A549 (cell line): Measurements from ENCODE around the gene BBX. TPM values are rescaled to one million over a fixed set of nuclear protein-coding genes. Genes with fewer than 3 reads are reported as not detected.

Experiments
- ATAC-seq, 2 experiments: fragments of 200-7000 bp in 1 of 2; fragments of >200 bp in 1 of 2; cut with Nextera tagmentation in 1 of 2; cut with Tn5 transposase in 1 of 2; 3 replicates each; pipeline versions ENCODE4 v1.8.0 to v1.9.1; 2018 to 2020; ENCODE audit warnings: mild to moderate bottlenecking in 1 of 2, moderate library complexity in 1 of 2
- CTCF ChIA-PET: fragments of 300-600 bp; sonication (Branson Sonifier 250); formaldehyde crosslinking; extraction: SDS; loops from one replicate; lab custom pipeline; 2021; ENCODE audit warnings: antibody characterized with exemption, inconsistent platforms; lab: Yijun Ruan, JAX
- POLR2A ChIA-PET: fragments of 350-600 bp; formaldehyde crosslinking; extraction: SDS; loops from one replicate; lab custom pipeline; 2021; ENCODE audit warnings: antibody characterized with exemption, inconsistent platforms; lab: Yijun Ruan, JAX
- DNase-seq, 2 experiments: peaks; one replicate each; pipeline versions ENCODE4 v3.0.0 to v3.0.0-alpha.2; 2011 to 2016; ENCODE audit warnings: low read depth in 1 of 2, low spot score in 1 of 2
- FAIRE-seq: peaks from 2 replicates; lab custom pipeline; 2011; peaks lifted over from hg19 to GRCh38; lab: Jason Lieb, UNC
- H3K27ac ChIP-seq, 2 experiments: fragments of >200 bp; sonication (Bioruptor Twin); formaldehyde crosslinking; 3 replicates each; pipeline ENCODE4 v1.5.1; 2016 to 2017
- H3K4me1 ChIP-seq: fragments of >200 bp; sonication (Bioruptor Twin); formaldehyde crosslinking; 3 replicates; pipeline ENCODE4 v1.6.1; 2016
- H3K4me2 ChIP-seq: fragments of >200 bp; sonication (Bioruptor Twin); formaldehyde crosslinking; 3 replicates; pipeline ENCODE4 v1.6.1; 2016
- H3K4me3 ChIP-seq: fragments of >200 bp; sonication (Bioruptor Twin); formaldehyde crosslinking; 3 replicates; pipeline ENCODE4 v1.5.1; 2016
- H3K9me3 ChIP-seq: fragments of >200 bp; sonication (Bioruptor Twin); formaldehyde crosslinking; 3 replicates; pipeline ENCODE4 v1.6.1; 2016
- CBX2 ChIP-seq: fragments of 200-600 bp; sonication (generic); IDR thresholded peaks from 2 replicates; pipeline ENCODE4 v1.6.1; 2016; ENCODE audit warnings: low read depth, mild to moderate bottlenecking, borderline replicate concordance
- CEBPB ChIP-seq, 2 experiments: fragments of >200 bp in 1 of 2; sonication (Bioruptor Twin) in 1 of 2; formaldehyde crosslinking in 1 of 2; IDR thresholded peaks; 2 replicates each; pipeline ENCODE4 v1.6.1; 2012 to 2016
- CHD4 ChIP-seq: fragments of 200-600 bp; sonication (generic); IDR thresholded peaks from 2 replicates; pipeline ENCODE4 v1.6.1; 2016; ENCODE audit warnings: antibody characterized with exemption, mild to moderate bottlenecking, borderline replicate concordance
- EHMT2 ChIP-seq: fragments of 200-600 bp; sonication (generic); IDR thresholded peaks from 2 replicates; pipeline ENCODE4 v1.6.1; 2016; ENCODE audit warnings: antibody characterized with exemption, low read depth, mild to moderate bottlenecking, moderate library complexity
- EP300 ChIP-seq, 2 experiments: fragments of >200 bp; sonication (Bioruptor Twin); formaldehyde crosslinking; IDR thresholded peaks; 2 replicates in 1 of 2; 3 replicates in 1 of 2; pipeline ENCODE4 v1.6.1; 2016 to 2017
- FOSB ChIP-seq: fragments of 250-450 bp; sonication (Bioruptor Pico); IDR thresholded peaks from 2 replicates; pipeline ENCODE4 v1.5.0; 2020; ENCODE audit warnings: mild to moderate bottlenecking, moderate library complexity
- FOSL2 ChIP-seq, 2 experiments: fragments of 450-650 bp in 1 of 2; fragments of >200 bp in 1 of 2; sonication (Bioruptor Twin) in 1 of 2; formaldehyde crosslinking; IDR thresholded peaks; 2 replicates each; pipeline versions ENCODE4 v1.5.0 to v1.6.1; 2016 to 2020; ENCODE audit warnings: mild to moderate bottlenecking in 1 of 2, moderate library complexity in 1 of 2
- HOXB5 ChIP-seq: fragments of 250-450 bp; sonication (Bioruptor Pico); IDR thresholded peaks from 2 replicates; pipeline ENCODE4 v1.5.0; 2020; ENCODE audit warnings: mild to moderate bottlenecking, moderate library complexity
- MAFK ChIP-seq: fragments of 450-650 bp; IDR thresholded peaks from 2 replicates; pipeline ENCODE4 v1.6.1; 2014; ENCODE audit not compliant: partially characterized antibody
- MAZ ChIP-seq: fragments of 150-350 bp; IDR thresholded peaks from 2 replicates; pipeline ENCODE4 v1.6.1; 2014; ENCODE audit warnings: antibody characterized with exemption, low read depth, low read length, borderline replicate concordance
- MYC ChIP-seq: IDR thresholded peaks from 2 replicates; pipeline ENCODE4 v1.6.1; 2012; ENCODE audit warnings: mild to moderate bottlenecking, inconsistent platforms, low read length, improper control_type of control experiment, borderline replicate concordance
- NFE2L2 ChIP-seq: fragments of 150-350 bp; conservative IDR thresholded peaks from 2 replicates; pipeline ENCODE4 v1.6.1; 2014; ENCODE audit warnings: low read length
- NR3C1 ChIP-seq: fragments of >200 bp; sonication (Bioruptor Twin); formaldehyde crosslinking; IDR thresholded peaks from 3 replicates; pipeline ENCODE4 v1.6.1; 2017
- PHF8 ChIP-seq: fragments of 200-600 bp; sonication (generic); IDR thresholded peaks from 2 replicates; pipeline ENCODE4 v1.6.1; 2016; ENCODE audit warnings: low read depth, mild to moderate bottlenecking, antibody characterized with exemption, moderate library complexity, borderline replicate concordance
- POLR2AphosphoS2 ChIP-seq: conservative IDR thresholded peaks from 2 replicates; pipeline ENCODE4 v1.6.1; 2012; ENCODE audit warnings: low read length, improper control_type of control experiment, inconsistent platforms
- RAD21 ChIP-seq, 2 experiments: fragments of >200 bp in 1 of 2; sonication (Bioruptor Twin) in 1 of 2; formaldehyde crosslinking in 1 of 2; IDR thresholded peaks in 1 of 2; conservative IDR thresholded peaks in 1 of 2; 2 replicates in 1 of 2; 3 replicates in 1 of 2; pipeline ENCODE4 v1.6.1; 2012 to 2018; ENCODE audit warnings: inconsistent platforms in 1 of 2
- RFX5 ChIP-seq: fragments of 450-650 bp; IDR thresholded peaks from 2 replicates; pipeline ENCODE4 v1.7.1; 2014; ENCODE audit warnings: antibody characterized with exemption, mild to moderate bottlenecking, moderate library complexity
- SMC3 ChIP-seq: fragments of >200 bp; sonication (Bioruptor Twin); formaldehyde crosslinking; IDR thresholded peaks from 3 replicates; pipeline ENCODE4 v1.6.1; 2018; ENCODE audit warnings: inconsistent platforms
- TFCP2L1 ChIP-seq: fragments of 250-450 bp; sonication (Bioruptor Pico); IDR thresholded peaks from 2 replicates; pipeline ENCODE4 v1.5.0; 2021; ENCODE audit warnings: mild to moderate bottlenecking
- ZSCAN20 ChIP-seq: fragments of 250-450 bp; sonication (Bioruptor Pico); IDR thresholded peaks from 2 replicates; pipeline ENCODE4 v1.8.0; 2022; ENCODE audit warnings: mild to moderate bottlenecking, moderate library complexity
- WGBS: methylation state at CpG from one replicate; pipeline ENCODE4 v1.1.6; 2017; ENCODE audit errors: missing lambda C conversion rate; 5-methylcytosine and 5-hydroxymethylcytosine counted together
- polyA plus RNA-seq, 4 experiments: library from polyadenylated mRNA; depleted of rRNA in 3 of 4; stranded (reverse); fragments of >200 nt; fragmentation: RNase III in 1 of 4; extraction: RNeasy Plus Mini Kit Qiagen cat#74134 plus additional on column Dnase treatment in 1 of 4; gene quantifications; 2 replicates in 3 of 4; 3 replicates in 1 of 4; pipeline ENCODE4 v1.2.3, GENCODE V29; 2011 to 2017
- TF ChIP-seq, protein P1 (sequence below): fragments of 150-350 bp; IDR thresholded peaks from 2 replicates; pipeline ENCODE4 v1.6.1; 2014; ENCODE audit warnings: low read depth, mild to moderate bottlenecking, low read length
- TF ChIP-seq, protein P2 (sequence below): fragments of >200 bp; sonication (Bioruptor Twin); formaldehyde crosslinking; IDR thresholded peaks from 3 replicates; pipeline ENCODE4 v1.5.1; 2016
- TF ChIP-seq, protein P3 (sequence below): IDR thresholded peaks from 2 replicates; pipeline ENCODE4 v1.6.1; 2012; ENCODE audit warnings: low read depth, borderline replicate concordance
- TF ChIP-seq, protein P4 (sequence below): fragments of 200-600 bp; sonication (generic); IDR thresholded peaks from 2 replicates; pipeline ENCODE4 v1.6.1; 2016; ENCODE audit warnings: antibody characterized with exemption, mild to moderate bottlenecking, moderate library complexity

The BBX gene
- polyA plus RNA-seq, 2 of the 4 experiments (the other 2 are of a cell fraction) = 16.7 to 62.8 TPM

DNA sequence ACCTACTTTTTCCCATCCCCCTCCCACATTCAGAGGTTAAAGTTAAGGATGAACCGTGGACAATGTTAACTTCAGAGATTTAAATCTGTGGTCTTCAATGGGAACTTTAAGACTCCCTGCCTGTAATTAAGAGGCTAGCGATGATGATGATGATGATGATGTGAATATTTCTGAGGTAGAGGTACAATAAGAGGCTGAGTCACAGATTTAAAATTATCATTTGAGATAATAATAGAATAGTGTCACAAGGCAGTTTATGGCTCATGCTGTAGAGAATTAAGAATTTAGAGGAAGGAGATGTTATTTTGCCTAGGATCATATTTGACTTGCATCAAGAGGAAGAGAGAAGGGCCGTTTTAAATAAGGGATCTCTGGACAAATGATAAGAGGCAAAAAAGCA is 146.2 kb downstream of the BBX start:
- TF ChIP-seq, protein P1, sequence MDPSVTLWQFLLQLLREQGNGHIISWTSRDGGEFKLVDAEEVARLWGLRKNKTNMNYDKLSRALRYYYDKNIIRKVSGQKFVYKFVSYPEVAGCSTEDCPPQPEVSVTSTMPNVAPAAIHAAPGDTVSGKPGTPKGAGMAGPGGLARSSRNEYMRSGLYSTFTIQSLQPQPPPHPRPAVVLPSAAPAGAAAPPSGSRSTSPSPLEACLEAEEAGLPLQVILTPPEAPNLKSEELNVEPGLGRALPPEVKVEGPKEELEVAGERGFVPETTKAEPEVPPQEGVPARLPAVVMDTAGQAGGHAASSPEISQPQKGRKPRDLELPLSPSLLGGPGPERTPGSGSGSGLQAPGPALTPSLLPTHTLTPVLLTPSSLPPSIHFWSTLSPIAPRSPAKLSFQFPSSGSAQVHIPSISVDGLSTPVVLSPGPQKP = no peak
- TF ChIP-seq RAD21 (conservative IDR thresholded peaks at IDR 0.05 in 1 of 2, IDR thresholded peaks at IDR 0.05 in 1 of 2) (no peak), RFX5 (no peak), MAFK (no peak), CHD4 (no peak), PHF8 (no peak), EP300 (IDR thresholded peaks at IDR 0.05) (no peak), TFCP2L1 (CRISPR knock-in tag) (no peak), FOSL2 (IDR thresholded peaks at IDR 0.05) (no peak), FOSL2 (CRISPR knock-in tag; IDR thresholded peaks at IDR 0.05) (no peak), MAZ (no peak), CBX2 (no peak), NR3C1 (no peak)
- 79% methylated on average over 3 of the region's 3 CpGs for whole genome bisulfite sequencing
- ATAC-seq (no peak), FAIRE-seq (no peak), DNase-seq (no peak)
- CTCF ChIA-PET = no interaction called here
- H3K4me3 ChIP-seq = no peak overlapping the region
- no peak overlapping the region for H3K27ac ChIP-seq
- POLR2A ChIA-PET = no interaction called here
- H3K4me2 ChIP-seq = no peak overlapping the region
- no peaks in the 10 kb centered on the region for H3K9me3 ChIP-seq
- no peaks in the 10 kb centered on the region for H3K4me1 ChIP-seq

DNA sequence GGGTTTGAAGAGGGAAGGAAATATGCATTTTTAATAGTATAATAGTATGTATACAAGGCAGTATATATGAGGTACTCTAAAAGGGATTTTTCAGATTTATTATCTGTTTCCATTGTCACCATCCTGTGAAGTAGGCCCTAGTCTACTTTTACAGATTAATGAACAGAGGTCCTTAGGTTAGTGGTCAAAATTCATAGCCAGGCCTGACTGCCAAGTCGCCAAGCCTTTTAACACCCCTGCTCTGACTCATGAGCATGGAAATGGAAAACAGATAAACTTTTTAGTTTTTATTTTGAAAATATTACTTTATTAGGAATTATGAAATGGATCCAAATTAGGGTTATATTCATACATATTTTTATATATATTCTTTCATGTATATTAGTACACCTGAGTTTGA is 146.9 kb downstream of the BBX start:
- Histone ChIP-seq H3K27ac (no peak overlapping the region), H3K4me3 (no peak overlapping the region), H3K4me2 (no peak overlapping the region), H3K4me1 (no peaks in the 10 kb centered on the region), H3K9me3 (no peaks in the 10 kb centered on the region)
- ChIA-PET CTCF (no interaction called here), POLR2A (no interaction called here)
- ATAC-seq (no peak), FAIRE-seq (no peak), DNase-seq (no peak)
- TF ChIP-seq, protein P2, sequence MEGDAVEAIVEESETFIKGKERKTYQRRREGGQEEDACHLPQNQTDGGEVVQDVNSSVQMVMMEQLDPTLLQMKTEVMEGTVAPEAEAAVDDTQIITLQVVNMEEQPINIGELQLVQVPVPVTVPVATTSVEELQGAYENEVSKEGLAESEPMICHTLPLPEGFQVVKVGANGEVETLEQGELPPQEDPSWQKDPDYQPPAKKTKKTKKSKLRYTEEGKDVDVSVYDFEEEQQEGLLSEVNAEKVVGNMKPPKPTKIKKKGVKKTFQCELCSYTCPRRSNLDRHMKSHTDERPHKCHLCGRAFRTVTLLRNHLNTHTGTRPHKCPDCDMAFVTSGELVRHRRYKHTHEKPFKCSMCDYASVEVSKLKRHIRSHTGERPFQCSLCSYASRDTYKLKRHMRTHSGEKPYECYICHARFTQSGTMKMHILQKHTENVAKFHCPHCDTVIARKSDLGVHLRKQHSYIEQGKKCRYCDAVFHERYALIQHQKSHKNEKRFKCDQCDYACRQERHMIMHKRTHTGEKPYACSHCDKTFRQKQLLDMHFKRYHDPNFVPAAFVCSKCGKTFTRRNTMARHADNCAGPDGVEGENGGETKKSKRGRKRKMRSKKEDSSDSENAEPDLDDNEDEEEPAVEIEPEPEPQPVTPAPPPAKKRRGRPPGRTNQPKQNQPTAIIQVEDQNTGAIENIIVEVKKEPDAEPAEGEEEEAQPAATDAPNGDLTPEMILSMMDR = no peak
- TF ChIP-seq FOSB (CRISPR knock-in tag) (no peak), POLR2AphosphoS2 (no peak), CHD4 (no peak), CEBPB (IDR thresholded peaks at IDR 0.05) (no peak), EHMT2 (no peak), MAZ (no peak), FOSL2 (IDR thresholded peaks at IDR 0.05) (no peak), FOSL2 (CRISPR knock-in tag; IDR thresholded peaks at IDR 0.05) (no peak), PHF8 (no peak), ZSCAN20 (CRISPR knock-in tag) (no peak), NFE2L2 (no peak), HOXB5 (CRISPR knock-in tag) (no peak), MYC (no peak), SMC3 (no peak), RFX5 (no peak)
- TF ChIP-seq, protein P3, sequence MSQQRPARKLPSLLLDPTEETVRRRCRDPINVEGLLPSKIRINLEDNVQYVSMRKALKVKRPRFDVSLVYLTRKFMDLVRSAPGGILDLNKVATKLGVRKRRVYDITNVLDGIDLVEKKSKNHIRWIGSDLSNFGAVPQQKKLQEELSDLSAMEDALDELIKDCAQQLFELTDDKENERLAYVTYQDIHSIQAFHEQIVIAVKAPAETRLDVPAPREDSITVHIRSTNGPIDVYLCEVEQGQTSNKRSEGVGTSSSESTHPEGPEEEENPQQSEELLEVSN = no peak
- TF ChIP-seq, protein P4, sequence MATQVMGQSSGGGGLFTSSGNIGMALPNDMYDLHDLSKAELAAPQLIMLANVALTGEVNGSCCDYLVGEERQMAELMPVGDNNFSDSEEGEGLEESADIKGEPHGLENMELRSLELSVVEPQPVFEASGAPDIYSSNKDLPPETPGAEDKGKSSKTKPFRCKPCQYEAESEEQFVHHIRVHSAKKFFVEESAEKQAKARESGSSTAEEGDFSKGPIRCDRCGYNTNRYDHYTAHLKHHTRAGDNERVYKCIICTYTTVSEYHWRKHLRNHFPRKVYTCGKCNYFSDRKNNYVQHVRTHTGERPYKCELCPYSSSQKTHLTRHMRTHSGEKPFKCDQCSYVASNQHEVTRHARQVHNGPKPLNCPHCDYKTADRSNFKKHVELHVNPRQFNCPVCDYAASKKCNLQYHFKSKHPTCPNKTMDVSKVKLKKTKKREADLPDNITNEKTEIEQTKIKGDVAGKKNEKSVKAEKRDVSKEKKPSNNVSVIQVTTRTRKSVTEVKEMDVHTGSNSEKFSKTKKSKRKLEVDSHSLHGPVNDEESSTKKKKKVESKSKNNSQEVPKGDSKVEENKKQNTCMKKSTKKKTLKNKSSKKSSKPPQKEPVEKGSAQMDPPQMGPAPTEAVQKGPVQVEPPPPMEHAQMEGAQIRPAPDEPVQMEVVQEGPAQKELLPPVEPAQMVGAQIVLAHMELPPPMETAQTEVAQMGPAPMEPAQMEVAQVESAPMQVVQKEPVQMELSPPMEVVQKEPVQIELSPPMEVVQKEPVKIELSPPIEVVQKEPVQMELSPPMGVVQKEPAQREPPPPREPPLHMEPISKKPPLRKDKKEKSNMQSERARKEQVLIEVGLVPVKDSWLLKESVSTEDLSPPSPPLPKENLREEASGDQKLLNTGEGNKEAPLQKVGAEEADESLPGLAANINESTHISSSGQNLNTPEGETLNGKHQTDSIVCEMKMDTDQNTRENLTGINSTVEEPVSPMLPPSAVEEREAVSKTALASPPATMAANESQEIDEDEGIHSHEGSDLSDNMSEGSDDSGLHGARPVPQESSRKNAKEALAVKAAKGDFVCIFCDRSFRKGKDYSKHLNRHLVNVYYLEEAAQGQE = no peak
- 89% methylated on average over 1 of the region's 1 CpG for WGBS
